Ishikawa (cell line): Measurements from ENCODE around the gene BMPER.

Source experiments
- CEBPB ChIP-seq: IDR thresholded peaks from 2 replicates; pipeline ENCODE4 v1.6.1; 2012
- CREB1 ChIP-seq: IDR thresholded peaks from 2 replicates; pipeline ENCODE4 v1.6.1; 2012; ENCODE audit warnings: low read depth
- EGR1 ChIP-seq: IDR thresholded peaks from 2 replicates; pipeline ENCODE4 v1.6.1; 2012
- EP300 ChIP-seq: IDR thresholded peaks from 2 replicates; pipeline ENCODE4 v1.6.1; 2012; ENCODE audit warnings: borderline replicate concordance
- FOXM1 ChIP-seq: IDR thresholded peaks from 2 replicates; pipeline ENCODE4 v1.6.1; 2012; ENCODE audit warnings: low read depth, borderline replicate concordance
- NFIC ChIP-seq: IDR thresholded peaks from 2 replicates; pipeline ENCODE4 v1.6.1; 2012
- RAD21 ChIP-seq: IDR thresholded peaks from 2 replicates; pipeline ENCODE4 v1.6.1; 2012; ENCODE audit warnings: low read depth
- TAF1 ChIP-seq: IDR thresholded peaks from 2 replicates; pipeline ENCODE4 v1.6.1; 2012; ENCODE audit warnings: low read depth, mild to moderate bottlenecking
- TCF12 ChIP-seq: IDR thresholded peaks from 2 replicates; pipeline ENCODE4 v1.6.1; 2012; ENCODE audit warnings: low read depth
- YY1 ChIP-seq: IDR thresholded peaks from 2 replicates; pipeline ENCODE4 v1.6.1; 2012; ENCODE audit warnings: low read depth
- ZBTB7A ChIP-seq: IDR thresholded peaks from 2 replicates; pipeline ENCODE4 v1.6.1; 2012; ENCODE audit warnings: low read depth
- TF ChIP-seq, protein P1 (sequence below): IDR thresholded peaks from 2 replicates; pipeline ENCODE4 v1.6.1; 2012; ENCODE audit warnings: low read depth, mild to moderate bottlenecking
- TF ChIP-seq, protein P2 (sequence below): IDR thresholded peaks from 2 replicates; pipeline ENCODE4 v1.6.1; 2012
- TF ChIP-seq, protein P3 (sequence below): IDR thresholded peaks from 2 replicates; pipeline ENCODE4 v1.6.1; 2012

Gene BMPER

DNA sequence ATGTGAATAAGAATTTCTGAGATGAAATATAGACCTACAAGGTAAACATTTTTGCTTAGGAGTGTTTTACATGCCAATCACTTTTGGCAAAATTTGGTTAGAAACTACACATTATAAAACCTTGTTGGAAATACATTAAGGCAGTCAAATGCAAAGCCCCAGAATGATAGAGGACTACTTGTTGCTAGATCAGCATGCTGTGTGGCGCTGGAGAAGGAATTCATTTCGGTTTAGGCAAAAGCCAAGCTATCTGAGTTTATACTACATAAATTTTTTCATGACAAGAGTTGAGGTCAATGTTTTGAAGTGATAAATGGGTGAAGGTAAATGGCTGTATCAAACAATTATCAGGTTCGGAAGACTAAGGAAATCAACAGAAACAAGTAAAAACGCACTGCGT, 2.3 kb downstream of the BMPER start:
- TF ChIP-seq EP300, result no peak
- TF ChIP-seq, protein P1, sequence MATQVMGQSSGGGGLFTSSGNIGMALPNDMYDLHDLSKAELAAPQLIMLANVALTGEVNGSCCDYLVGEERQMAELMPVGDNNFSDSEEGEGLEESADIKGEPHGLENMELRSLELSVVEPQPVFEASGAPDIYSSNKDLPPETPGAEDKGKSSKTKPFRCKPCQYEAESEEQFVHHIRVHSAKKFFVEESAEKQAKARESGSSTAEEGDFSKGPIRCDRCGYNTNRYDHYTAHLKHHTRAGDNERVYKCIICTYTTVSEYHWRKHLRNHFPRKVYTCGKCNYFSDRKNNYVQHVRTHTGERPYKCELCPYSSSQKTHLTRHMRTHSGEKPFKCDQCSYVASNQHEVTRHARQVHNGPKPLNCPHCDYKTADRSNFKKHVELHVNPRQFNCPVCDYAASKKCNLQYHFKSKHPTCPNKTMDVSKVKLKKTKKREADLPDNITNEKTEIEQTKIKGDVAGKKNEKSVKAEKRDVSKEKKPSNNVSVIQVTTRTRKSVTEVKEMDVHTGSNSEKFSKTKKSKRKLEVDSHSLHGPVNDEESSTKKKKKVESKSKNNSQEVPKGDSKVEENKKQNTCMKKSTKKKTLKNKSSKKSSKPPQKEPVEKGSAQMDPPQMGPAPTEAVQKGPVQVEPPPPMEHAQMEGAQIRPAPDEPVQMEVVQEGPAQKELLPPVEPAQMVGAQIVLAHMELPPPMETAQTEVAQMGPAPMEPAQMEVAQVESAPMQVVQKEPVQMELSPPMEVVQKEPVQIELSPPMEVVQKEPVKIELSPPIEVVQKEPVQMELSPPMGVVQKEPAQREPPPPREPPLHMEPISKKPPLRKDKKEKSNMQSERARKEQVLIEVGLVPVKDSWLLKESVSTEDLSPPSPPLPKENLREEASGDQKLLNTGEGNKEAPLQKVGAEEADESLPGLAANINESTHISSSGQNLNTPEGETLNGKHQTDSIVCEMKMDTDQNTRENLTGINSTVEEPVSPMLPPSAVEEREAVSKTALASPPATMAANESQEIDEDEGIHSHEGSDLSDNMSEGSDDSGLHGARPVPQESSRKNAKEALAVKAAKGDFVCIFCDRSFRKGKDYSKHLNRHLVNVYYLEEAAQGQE, result no peak
- TF ChIP-seq NFIC, result no peak
- no peak for TF ChIP-seq RAD21
- TF ChIP-seq CEBPB, result no peak
- TF ChIP-seq, protein P2, sequence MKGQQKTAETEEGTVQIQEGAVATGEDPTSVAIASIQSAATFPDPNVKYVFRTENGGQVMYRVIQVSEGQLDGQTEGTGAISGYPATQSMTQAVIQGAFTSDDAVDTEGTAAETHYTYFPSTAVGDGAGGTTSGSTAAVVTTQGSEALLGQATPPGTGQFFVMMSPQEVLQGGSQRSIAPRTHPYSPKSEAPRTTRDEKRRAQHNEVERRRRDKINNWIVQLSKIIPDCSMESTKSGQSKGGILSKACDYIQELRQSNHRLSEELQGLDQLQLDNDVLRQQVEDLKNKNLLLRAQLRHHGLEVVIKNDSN, result no peak
- no peak for TF ChIP-seq CREB1
- TF ChIP-seq TAF1, result no peak
- no peak for TF ChIP-seq ZBTB7A

DNA sequence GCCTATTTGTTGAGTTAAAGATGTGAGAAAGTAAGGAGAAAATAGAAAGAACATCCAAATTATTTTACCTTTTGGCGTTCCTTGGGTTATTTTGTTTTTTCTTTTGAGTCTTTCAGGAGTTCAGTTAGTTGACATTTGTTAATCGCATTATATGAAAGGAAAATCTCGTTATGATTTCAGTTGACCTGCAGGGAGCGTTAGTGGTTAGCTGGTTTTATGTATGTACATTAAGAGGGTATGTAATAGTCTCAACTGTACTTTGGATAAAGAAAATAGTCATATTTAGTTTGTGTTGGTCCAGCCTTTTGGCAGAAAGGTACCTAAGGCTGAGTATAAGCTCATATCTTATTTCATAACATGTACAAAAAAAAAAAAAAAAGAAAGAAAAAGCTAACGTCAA, 4.0 kb downstream of the BMPER start:
- TF ChIP-seq YY1 (no peak), FOXM1 (no peak), NFIC (no peak), TCF12 (no peak), CREB1 (no peak), TAF1 (no peak)
- TF ChIP-seq, protein P1, result no peak
- TF ChIP-seq, protein P2, result no peak

DNA sequence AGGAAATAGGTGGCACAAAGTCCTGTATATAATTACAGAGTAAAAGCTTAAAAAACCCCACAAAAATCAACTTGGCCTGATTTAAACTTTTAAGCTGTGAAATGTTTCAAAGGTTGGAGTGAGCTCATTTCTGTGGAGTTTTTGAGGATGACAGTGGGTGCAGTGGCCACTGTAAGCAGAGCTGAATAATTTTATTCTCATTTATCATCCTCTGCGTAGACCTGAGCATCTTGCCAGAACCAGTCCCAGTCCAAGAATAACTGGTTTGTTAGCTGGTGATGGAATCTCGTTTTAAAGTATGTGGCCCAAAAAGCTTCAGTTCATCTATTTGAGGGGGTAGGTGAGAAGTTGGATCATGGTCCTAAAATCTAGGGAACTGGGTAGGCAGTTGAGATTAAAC, 4.4 kb downstream of the BMPER start:
- TF ChIP-seq FOXM1 (no peak), ZBTB7A (no peak)
- TF ChIP-seq, protein P1, result no peak

DNA sequence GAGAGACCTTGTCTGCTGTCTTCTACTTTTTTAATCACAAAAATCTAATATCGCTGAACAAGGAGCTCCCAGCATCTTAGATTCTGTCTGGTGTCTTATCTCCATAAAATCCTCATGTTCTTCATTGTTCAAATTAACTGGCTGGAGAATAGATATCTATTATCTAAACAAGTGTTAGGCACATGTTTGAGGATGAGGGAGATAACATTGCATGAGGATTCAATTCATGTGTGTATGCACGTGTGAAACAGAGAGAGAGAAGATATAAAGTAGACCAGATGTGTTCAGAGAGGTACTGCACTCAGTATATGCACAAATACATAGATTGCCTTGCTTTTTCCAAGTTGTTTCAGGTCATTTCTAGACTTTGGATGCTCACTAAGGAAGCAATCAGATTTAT, 5.4 kb downstream of the BMPER start:
- TF ChIP-seq ZBTB7A, result no peak
- TF ChIP-seq EP300, result no peak
- TF ChIP-seq, protein P2, result no peak
- TF ChIP-seq, protein P1, result no peak
- TF ChIP-seq, protein P3, sequence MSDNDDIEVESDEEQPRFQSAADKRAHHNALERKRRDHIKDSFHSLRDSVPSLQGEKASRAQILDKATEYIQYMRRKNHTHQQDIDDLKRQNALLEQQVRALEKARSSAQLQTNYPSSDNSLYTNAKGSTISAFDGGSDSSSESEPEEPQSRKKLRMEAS, result no peak
- TF ChIP-seq TCF12, result no peak
- no peak for TF ChIP-seq FOXM1
- TF ChIP-seq EGR1, result no peak
- TF ChIP-seq NFIC, result no peak
